ENCODE measurements around the gene C19orf18.

- no peak; the same call in 1 of the 2 replicates for TF ChIP-seq POLR2AphosphoS5 (IDR thresholded peaks at IDR 0.05; ENCODE audit: borderline replicate concordance, low read depth, low read length)
- TF ChIP-seq EZH2 (IDR thresholded peaks at IDR 0.05): no peak
Measured at GRCh38 chr19:57934820-57935665, 39.3 kb downstream of the C19orf18 start, which contains the start of gene ZNF418.
